ENCODE measurements around the gene VWA8. TPM values are rescaled to one million over a fixed set of nuclear protein-coding genes. Genes with fewer than 3 reads are reported as not detected.

Gene VWA8
- total and polyA plus RNA-seq, 2 of the 13 experiments (the other 11 are each of a cell fraction or from before 2014, with no cell fraction given): 9.1 to 17.3 TPM

DNA sequence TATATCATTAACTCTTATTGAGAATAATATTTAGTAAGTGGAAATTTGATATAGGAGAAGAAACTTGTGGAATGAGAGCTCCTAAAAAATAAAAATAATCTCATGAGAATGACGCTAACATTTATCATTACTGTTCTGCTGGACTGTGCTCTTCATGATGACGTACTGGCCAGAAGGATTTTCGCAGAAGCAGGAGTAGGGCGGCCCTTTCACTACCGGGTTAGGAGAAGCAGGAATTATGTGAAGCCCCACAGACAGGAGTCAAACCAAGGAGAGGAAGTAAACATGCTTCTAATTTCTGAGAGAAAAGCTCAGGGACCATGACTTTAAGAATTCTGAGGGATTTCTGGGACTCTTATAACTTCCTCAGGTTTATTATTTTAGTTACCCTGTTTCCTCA is 195.1 kb downstream of the VWA8 start:
- POLR2A ChIA-PET: no interaction called here
- DNase-seq (ENCODE audit: low spot score): no peak
- CTCF ChIA-PET (ENCODE audit: low intra/inter-chr PET ratio, low total read pairs): no interaction called here
- ATAC-seq: no peak
- Histone ChIP-seq H3K4me2 (ENCODE audit: low read depth, low read length) (no peak overlapping the region), H3K27ac (ENCODE audit: extremely low read length, insufficient read depth, low read length) (no peak overlapping the region), H3K4me3 (replicated peaks in 1 of 3; ENCODE audit: insufficient read depth in 1 of 3, low read depth in 2 of 3, low read length in 3 of 3) (no peak overlapping the region), H2AFZ (ENCODE audit: low read length) (no peak overlapping the region), H4K20me1 (ENCODE audit: insufficient read depth, low read length) (no peaks in the 10 kb centered on the region), H3K4me1 (ENCODE audit: insufficient read depth, low read length) (no peaks in the 10 kb centered on the region), H3K9me3 (ENCODE audit: low read length) (no peaks in the 10 kb centered on the region), H3K79me2 (ENCODE audit: insufficient read depth, low read length) (no peaks in the 10 kb centered on the region), H3K36me3 (replicated peaks in 1 of 2; ENCODE audit: control insufficient read depth in 1 of 2, insufficient read depth in 2 of 2, low read length in 2 of 2) (no peaks in the 10 kb centered on the region; a peak in 1 of 5 replicates), H3K27me3 (ENCODE audit: control insufficient read depth in 1 of 2, insufficient read depth in 2 of 2, low read length in 2 of 2) (no peaks in the 10 kb centered on the region), H3K9ac (ENCODE audit: insufficient read depth, low read depth, low read length) (no peak overlapping the region)
- intact Hi-C loops (cut with micrococcal nuclease; ENCODE audit: unreplicated experiment) (no loop called here), in situ Hi-C loops (cut with HindIII; ENCODE audit: extremely low pct_ligation_motif_present, low pct_unique_long_range_greater_than_20kb) (no loop called here)
- no peak for FAIRE-seq
- 97% methylated on average over 5 of the region's 5 CpGs for WGBS (ENCODE audit: low lambda C conversion rate)
- BruUV-seq (replicated peaks): no TSS peak
- no peak for TF ChIP-seq DMTF1 (CRISPR knock-in tag; IDR thresholded peaks at IDR 0.05)
- TF ChIP-seq PATZ1 (CRISPR knock-in tag; IDR thresholded peaks at IDR 0.05): no peak
- TF ChIP-seq ZHX2 (IDR thresholded peaks at IDR 0.05; ENCODE audit: low read depth): no peak
- no peak for TF ChIP-seq ZHX2 (CRISPR knock-in tag; IDR thresholded peaks at IDR 0.05; ENCODE audit: borderline replicate concordance)
- no peak for TF ChIP-seq CENPT (CRISPR knock-in tag; IDR thresholded peaks at IDR 0.05; ENCODE audit: low read depth)
- TF ChIP-seq ZNF451 (CRISPR knock-in tag; IDR thresholded peaks at IDR 0.05): no peak
- TF ChIP-seq, protein P1, sequence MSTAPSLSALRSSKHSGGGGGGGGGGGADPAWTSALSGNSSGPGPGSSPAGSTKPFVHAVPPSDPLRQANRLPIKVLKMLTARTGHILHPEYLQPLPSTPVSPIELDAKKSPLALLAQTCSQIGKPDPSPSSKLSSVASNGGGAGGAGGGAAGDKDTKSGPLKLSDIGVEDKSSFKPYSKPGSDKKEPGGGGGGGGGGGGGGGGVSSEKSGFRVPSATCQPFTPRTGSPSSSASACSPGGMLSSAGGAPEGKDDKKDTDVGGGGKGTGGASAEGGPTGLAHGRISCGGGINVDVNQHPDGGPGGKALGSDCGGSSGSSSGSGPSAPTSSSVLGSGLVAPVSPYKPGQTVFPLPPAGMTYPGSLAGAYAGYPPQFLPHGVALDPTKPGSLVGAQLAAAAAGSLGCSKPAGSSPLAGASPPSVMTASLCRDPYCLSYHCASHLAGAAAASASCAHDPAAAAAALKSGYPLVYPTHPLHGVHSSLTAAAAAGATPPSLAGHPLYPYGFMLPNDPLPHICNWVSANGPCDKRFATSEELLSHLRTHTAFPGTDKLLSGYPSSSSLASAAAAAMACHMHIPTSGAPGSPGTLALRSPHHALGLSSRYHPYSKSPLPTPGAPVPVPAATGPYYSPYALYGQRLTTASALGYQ (CRISPR knock-in tag; IDR thresholded peaks at IDR 0.05): no peak
- no peak for TF ChIP-seq AGO2 (optimal IDR thresholded peaks at IDR 0.05; ENCODE audit: low read depth, low read length)
- TF ChIP-seq ZBTB38 (CRISPR knock-in tag; IDR thresholded peaks at IDR 0.05): no peak
- no peak for TF ChIP-seq CHD2 (IDR thresholded peaks at IDR 0.05; ENCODE audit: low read depth, low read length)
- no peak for TF ChIP-seq MEIS1 (CRISPR knock-in tag; IDR thresholded peaks at IDR 0.05; ENCODE audit: borderline replicate concordance)
- TF ChIP-seq ZNF775 (CRISPR knock-in tag; IDR thresholded peaks at IDR 0.05; ENCODE audit: borderline replicate concordance): no peak
- TF ChIP-seq RBM22 (optimal IDR thresholded peaks at IDR 0.05; ENCODE audit: low read length): no peak
